CD4-positive, alpha-beta T cell treated with Interleukin-4 for 4 hours (primary cell): ENCODE data around the gene GOLPH3L.
"Not testable (repeated sequence)": the region's sequence is repeated elsewhere in the genome, so short reads cannot be mapped to it uniquely, and the experiment has no call there.

Experiments
- DNase-seq: peaks from one replicate; pipeline ENCODE4 v3.0.0-alpha.2; 2020

Gene GOLPH3L

DNA sequence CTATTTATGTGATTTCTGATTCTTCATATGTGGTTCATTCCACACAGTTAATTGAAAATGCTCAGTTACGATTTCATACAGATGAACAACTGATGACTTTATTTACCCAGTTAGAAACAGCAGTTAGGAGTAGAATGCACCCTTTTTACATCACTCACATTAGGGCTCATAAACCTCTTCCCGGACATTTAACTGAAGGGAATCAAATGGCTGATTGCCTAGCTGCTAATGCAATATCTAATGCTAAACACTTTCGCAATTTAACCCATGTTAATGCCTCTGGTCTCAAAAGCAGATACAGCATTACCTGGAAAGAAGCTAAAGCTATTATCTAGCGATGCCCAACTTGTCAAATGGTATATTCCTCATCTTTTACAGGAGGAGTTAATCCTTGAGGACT is 39.9 kb downstream of the GOLPH3L start:
- DNase-seq = not testable (repeated sequence)

DNA sequence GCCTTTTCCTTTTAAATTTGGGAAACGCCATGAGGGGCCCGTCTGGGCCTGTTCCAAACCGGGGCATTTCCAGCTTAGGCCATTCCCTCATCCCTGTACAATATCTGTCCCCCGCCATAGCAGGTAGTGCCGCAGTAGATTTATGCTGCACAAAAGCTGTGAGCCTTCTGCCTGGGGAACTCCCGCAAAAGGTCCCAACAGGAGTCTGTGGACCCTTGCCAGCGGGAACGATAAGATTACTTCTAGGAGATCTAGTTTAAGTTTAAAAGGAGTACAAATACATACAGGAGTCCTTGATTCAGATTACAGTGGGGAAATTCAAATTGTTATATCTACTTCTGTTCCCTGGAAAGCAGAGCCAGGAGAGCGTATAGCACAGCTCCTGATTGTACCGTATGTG is 42.3 kb downstream of the GOLPH3L start:
- not testable (repeated sequence) for DNase-seq

DNA sequence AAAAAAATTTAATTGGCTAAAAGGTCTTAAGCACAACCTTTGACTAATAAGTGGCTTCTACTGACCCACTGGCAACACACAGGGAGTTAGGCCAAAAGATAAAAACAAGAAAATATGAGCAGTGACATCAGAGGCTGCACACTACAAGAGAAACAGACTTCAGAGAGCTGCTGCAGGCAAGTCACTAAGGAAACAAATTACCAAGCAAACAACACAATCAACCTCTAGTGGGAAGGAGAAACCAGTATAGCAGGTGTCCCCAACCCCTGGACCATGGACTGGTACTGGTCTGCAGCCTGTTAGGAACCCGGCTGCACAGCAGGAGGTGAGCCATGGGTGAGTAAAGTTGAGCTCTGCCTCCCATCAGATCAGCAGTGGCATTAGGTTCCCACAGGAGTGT is 46.8 kb downstream of the GOLPH3L start:
- DNase-seq = no peak

GRCh38 chr1:150649441-150650075 is 47.4 kb downstream of the GOLPH3L start:
- no peak for DNase-seq

DNA sequence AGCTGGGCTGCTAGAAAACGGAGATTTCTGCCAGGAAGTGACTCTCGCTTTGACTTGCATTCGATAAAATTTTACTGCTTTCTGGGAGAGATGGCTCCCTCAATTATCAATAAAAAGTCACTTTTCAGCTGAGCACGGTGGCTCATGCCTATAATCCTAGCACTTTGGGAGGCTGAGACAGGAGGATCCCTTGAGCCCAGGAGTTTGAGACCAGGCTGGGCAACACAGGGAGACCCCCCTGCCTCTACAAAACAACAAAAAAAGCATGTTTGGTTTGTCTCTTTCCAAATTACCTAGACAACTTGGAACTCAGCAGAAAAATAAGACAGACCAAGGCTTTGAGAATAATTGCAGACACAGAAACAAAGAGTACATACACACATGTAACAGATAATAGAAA is 54.7 kb downstream of the GOLPH3L start:
- DNase-seq = no peak

DNA sequence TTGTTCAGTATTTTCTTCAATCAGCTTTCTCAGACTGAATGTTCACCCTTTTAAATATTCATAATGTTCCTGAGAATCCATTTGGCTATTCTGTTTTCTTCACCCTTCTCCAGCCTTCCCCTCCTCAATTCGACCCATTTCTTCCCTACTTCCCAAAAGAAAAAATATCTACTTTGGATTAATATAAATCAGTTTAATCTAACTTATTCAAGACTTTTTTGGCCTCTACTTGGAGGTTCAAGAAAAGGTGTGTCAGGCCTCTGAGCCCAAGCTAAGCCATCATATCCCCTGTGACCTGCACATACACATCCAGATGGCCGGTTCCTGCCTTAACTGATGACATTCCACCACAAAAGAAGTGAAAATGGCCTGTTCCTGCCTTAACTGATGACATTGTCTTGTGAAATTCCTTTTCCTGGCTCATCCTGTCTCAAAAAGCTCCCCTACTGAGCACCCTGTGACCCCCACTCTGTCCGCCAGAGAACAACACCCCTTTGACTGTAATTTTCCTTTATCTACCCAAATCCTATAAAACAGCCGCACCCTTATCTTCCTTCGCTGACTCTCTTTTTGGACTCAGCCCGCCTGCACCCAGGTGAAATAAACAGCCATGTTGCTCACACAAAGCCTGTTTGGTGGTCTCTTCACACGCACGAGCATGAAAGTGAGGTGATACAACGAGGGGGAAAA is 55.7 kb downstream of the GOLPH3L start:
- not testable (repeated sequence) for DNase-seq

- DNase-seq = not testable (repeated sequence)
These were observed 58.5 kb downstream of the GOLPH3L start for GRCh38 chr1:150638430-150638829.

GRCh38 chr1:150634839-150635622 is 61.9 kb downstream of the GOLPH3L start:
- not testable (repeated sequence) for DNase-seq

DNA sequence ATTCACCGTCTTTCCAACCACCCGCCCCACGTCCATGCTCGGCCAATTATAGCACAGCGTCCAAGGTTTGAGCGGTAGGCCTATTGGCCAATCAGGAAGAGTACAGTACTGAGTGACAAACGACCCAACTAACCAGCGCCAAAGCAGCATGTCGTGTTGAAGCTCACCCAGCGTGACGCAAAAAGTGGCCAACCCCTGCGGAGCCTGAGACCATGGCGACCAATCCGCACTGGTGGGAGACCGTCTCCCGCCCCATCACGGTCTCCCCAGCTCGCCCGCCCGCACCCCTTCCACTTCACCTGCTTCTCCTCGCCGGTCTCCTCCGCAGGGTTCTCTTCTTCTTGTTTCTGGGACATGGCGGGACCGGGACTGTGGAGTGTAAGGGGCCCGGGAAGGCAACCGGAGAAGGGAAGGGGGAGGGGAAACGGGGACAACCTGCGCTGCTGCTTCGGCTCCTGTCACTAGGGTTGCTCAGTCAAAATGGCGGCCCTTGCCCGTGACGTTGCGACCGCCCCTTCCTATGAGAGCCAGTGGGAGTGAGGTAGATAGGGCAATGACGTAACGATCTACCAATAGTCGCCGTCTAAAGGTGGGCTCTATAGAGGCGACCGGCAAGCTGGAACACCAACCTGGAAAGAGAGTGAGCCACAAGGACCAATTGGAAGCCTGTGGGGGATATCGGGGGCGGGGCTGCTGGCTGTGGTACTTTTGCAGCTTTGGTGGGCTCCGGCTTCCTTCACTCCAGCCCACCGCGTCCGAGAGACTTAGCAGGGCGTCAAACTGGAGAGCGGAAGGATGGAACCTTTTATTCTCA is 67.6 kb downstream of the GOLPH3L start, which contains the start of gene ENSA:
Gene ENSA (minus strand): TSS at position 498 of the 814 bp plus-strand sequence. CDS start 142 bp downstream, at position 356.
- peak; percentile 98 for DNase-seq

DNA sequence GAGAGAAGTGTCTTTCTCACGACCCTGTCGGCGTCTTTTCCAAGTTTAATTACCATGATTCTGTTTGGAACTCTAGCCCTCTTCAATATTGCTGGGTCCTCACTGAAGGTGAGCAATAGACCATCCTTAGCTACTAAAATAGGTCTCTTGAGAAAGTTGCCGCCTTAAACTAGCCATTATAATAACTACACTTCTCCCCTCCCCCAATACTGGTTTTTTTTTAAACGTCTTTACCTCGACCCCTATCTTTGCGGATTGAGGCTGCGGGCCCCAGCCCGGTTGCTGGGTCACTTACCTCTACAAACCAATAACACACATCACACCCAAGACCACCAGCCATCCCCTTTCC is 68.2 kb downstream of the GOLPH3L start:
- DNase-seq = no peak

GRCh38 chr1:150627826-150628410 is 69.0 kb downstream of the GOLPH3L start:
- DNase-seq = no peak

GRCh38 chr1:150626150-150626549 is 70.8 kb downstream of the GOLPH3L start:
- no peak for DNase-seq

- DNase-seq = not testable (repeated sequence)
These were observed 72.4 kb downstream of the GOLPH3L start for GRCh38 chr1:150624546-150624945.

DNA sequence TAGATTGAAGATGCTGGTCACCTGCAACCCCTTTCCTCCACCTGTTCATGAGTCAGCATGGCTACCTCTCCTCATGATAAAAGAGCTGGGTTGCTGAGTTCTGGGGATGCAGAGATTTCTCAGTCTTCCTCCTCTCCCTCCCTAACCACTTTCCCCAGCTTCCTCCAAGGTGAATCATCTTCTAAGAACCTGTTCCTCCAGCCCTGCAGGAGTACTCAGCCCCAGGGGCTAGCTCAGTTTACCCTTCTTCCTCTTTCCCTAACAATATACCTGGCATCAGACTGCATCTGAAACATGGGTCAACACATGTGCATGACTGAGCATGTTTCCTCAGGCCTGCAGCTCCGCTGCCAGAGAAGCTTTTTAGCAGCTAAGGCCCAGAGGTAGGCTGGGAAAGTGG is 72.8 kb downstream of the GOLPH3L start:
- not testable (repeated sequence) for DNase-seq

- DNase-seq = peak; percentile 15
These were observed 74.5 kb downstream of the GOLPH3L start for GRCh38 chr1:150622303-150622975.

GRCh38 chr1:150621497-150622302 is 75.3 kb downstream of the GOLPH3L start:
- DNase-seq = peak; percentile 79

DNA sequence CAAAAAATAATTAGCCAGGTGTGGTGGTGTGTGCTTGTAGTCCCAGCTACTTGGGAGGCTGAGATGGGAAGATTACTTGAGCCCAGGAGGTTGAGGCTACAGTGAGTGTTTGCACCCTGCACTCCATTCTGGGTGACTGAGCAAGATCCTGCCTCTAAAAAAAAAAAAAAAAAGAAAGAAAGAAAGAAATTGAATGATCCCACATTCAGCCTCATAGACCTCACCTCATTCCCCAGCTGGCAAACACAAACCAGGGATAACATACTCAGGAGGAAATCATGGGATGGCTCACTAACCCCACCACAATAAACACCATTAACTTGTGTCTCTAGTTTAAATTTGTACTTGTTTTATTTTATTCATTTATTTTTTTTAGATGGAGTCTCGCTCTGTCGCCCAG is 76.0 kb downstream of the GOLPH3L start:
- no peak for DNase-seq

DNA sequence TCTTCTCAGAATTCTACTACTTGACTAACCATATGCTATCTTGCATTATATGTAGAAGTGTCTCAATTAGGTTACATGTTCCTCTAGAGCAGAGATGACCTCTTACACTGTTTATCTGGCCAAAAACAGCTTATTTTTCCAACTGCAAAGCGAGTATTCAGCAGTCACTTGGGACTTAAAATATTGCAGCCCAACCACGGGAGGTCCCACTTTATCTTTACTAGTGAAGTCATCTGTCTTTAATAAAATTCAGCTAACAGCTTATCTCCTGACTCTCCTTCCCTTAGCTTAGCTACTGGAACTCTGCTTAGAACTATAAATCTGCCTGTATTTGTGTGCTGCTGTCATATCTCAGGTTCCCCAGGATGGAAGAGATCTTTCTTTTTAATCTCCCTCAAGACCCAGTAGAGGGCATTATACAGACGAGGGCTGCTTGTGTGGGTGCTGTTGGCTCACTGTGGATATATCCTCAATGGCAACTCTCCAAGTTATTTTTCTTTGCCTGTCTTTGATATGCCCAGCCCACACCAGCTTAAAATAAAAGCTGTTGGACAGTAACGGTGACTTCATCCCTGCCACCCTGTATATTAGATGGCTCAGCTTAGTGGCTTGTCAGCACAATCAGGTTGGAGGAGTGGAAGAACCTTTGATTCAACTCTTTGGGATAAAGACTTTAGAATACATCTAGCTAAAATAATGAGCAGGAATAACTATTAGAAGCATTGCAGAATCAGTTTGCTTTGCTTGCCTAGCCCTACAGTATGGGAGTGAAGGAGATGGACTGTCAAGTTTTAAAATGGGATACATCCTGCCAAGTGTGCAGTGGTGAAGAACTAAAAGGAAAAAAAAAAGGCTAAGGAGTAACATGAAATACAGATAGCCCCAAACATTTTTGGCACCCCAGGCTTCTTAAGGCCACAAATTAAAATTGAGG is 77.1 kb downstream of the GOLPH3L start:
- DNase-seq = peak; percentile 60

DNA sequence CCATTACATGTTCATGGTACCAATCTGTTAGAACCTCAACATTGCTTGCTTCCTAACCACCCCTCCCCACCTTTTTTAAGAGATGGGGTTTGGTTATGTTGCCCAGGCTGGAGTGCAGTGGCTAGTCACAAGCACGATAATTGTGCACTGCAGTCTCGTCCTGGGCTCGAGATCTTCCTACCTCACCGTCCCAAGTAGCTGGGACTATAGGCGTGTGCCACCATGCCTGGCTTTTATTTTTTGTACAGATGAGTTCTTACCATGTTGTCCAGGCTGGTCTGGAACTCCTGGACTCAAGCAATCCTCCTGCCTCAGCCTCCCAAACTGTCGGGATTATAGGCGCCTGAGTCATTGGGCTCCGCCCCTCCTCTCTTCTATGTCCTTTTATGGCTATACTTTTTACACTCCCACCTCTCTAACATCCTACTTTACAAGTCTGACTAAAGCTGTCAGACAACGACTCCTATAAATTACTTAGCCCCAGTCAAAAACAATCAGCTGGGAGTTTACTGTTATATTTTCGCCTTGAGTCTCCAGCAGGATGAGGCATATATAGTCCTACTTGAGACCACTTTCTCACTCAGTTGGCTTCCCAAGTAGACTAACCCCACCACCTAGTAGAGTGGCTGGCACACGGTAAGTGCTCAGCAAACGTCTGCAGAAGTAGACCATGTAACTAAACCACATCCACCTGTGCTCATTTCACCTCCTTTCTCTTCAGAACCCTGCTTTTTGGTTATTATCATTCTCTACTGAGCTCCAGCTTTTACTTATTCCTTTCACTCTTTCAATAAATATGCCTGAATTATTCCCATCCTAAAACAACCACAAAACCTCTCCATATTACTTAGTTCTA is 81.4 kb downstream of the GOLPH3L start:
- peak; percentile 37 for DNase-seq
